ENCODE data around the gene CAMSAP1. TPM values are rescaled to one million over a fixed set of nuclear protein-coding genes. Genes with fewer than 3 reads are reported as not detected.

The CAMSAP1 gene
- total RNA-seq, 1 experiment from 2014 or later, result 52.7 TPM

- H3K14ac ChIP-seq (ENCODE audit: insufficient read depth, low read length), result peak overlapping the region; percentile 33; the same call in 1 of the 2 replicates
- H3K9me3 ChIP-seq (ENCODE audit: control insufficient read depth, low read depth, low read length), result no peaks in the 10 kb centered on the region
- no peak overlapping the region for H2BK20ac ChIP-seq (ENCODE audit: low read depth, low read length, poor library complexity, severe bottlenecking)
- Mint-ChIP-seq H3K4me3 (no peak overlapping the region; a peak in 1 of 5 replicates), H3K9me3 (no peaks in the 10 kb centered on the region), H3K27ac (peak overlapping the region; percentile 64 to 93 (median 80)), H3K27me3 (ENCODE audit: low read depth) (no peaks in the 10 kb centered on the region), H3K36me3 (ENCODE audit: insufficient read depth in 1 of 3, low read depth in 3 of 3) (peaks cover 0 to under 1% (median 0%) of the 10 kb centered on the region in 3 experiments; a peak in 2 of 7 replicates), H3K4me1 (peaks cover 86 to 88% of the 10 kb centered on the region in 2 experiments)
- no peak overlapping the region for H3T11ph ChIP-seq (ENCODE audit: low read length)
- no peak overlapping the region for H3K23ac ChIP-seq (ENCODE audit: insufficient read length, low read depth, low read length)
- no peak overlapping the region for H2BK12ac ChIP-seq (ENCODE audit: insufficient read length, low read depth, low read length)
- TF ChIP-seq CTCF (conservative IDR thresholded peaks at IDR 0.05), result no peak
- no peaks in the 10 kb centered on the region for H3K27me3 ChIP-seq (ENCODE audit: insufficient read depth, low read length)
- no peak overlapping the region for H4K91ac ChIP-seq (ENCODE audit: insufficient read length, low read depth, low read length)
- no peak overlapping the region for H4K5ac ChIP-seq (ENCODE audit: insufficient read length, low read depth, low read length)
- peaks cover 13% of the 10 kb centered on the region for H3K79me1 ChIP-seq (ENCODE audit: insufficient read depth, low read depth, low read length, poor library complexity, severe bottlenecking)
- H3K4ac ChIP-seq (ENCODE audit: low read depth, low read length), result no peak overlapping the region
- no peak overlapping the region for H2BK15ac ChIP-seq (ENCODE audit: low read depth, low read length)
- no peaks in the 10 kb centered on the region for H3K23me2 ChIP-seq (ENCODE audit: insufficient read length, low read depth, low read length, poor library complexity, severe bottlenecking)
- no peak overlapping the region for H2AK5ac ChIP-seq (ENCODE audit: insufficient read length, low read length)
- no peak overlapping the region for H2AFZ ChIP-seq (ENCODE audit: low read length)
- no peak overlapping the region for H2BK5ac ChIP-seq (ENCODE audit: insufficient read length, low read length)
- no peak overlapping the region for H3K18ac ChIP-seq (ENCODE audit: insufficient read length, low read depth, low read length)
- H3K4me1 ChIP-seq (ENCODE audit: insufficient read depth, low read length), result peaks cover 13% of the 10 kb centered on the region; the same call in 1 of the 2 replicates
- no peak overlapping the region for H3K9ac ChIP-seq (ENCODE audit: extremely low read depth, insufficient read length, low read length)
- H4K8ac ChIP-seq (replicated peaks; ENCODE audit: insufficient read length, low read depth, low read length), result no peak overlapping the region
- H3K4me2 ChIP-seq (ENCODE audit: insufficient read depth, insufficient read length, low read length), result no peak overlapping the region
- no peak overlapping the region for H3K27ac ChIP-seq (ENCODE audit: insufficient read length, low read depth, low read length)
- no peak overlapping the region for H3K56ac ChIP-seq (ENCODE audit: insufficient read length, low read depth, low read length)
- H3K79me2 ChIP-seq (ENCODE audit: insufficient read depth, low read length), result peaks cover 88% of the 10 kb centered on the region
- peaks cover 6% of the 10 kb centered on the region for H4K20me1 ChIP-seq (ENCODE audit: control insufficient read depth, insufficient read depth, insufficient read length)
- WGBS (ENCODE audit: extremely low coverage, insufficient read length, low lambda C conversion rate), result no CpG with 5 or more reads among the region's 19 CpGs
- no peak for DNase-seq
- no peak overlapping the region for H2BK120ac ChIP-seq (ENCODE audit: low read depth, low read length, poor library complexity, severe bottlenecking)
These were observed 17.7 kb downstream of the CAMSAP1 start for GRCh38 chr9:135889564-135890189.

Data from H9 (cell line).